Activated CD4-positive, alpha-beta memory T cell treated with anti-CD3 and anti-CD28 coated beads, Interleukin-2, amount 10 ng/mL, durations not matched to agents 7 days and 5 days (primary cell): ENCODE measurements around the gene MRTFA. TPM values are rescaled to one million over a fixed set of nuclear protein-coding genes. Genes with fewer than 3 reads are reported as not detected.

Experiments
- CTCF ChIA-PET: fragments of 350-600 bp; sonication (Branson Sonifier 250); formaldehyde crosslinking; loops from one replicate; lab custom pipeline; 2021; ENCODE audit warnings: antibody characterized with exemption, inconsistent platforms; lab: Charles Lee
- POLR2A ChIA-PET: fragments of 350-600 bp; sonication (Branson Sonifier 250); formaldehyde crosslinking; loops from one replicate; lab custom pipeline; 2021; ENCODE audit warnings: antibody characterized with exemption; lab: Charles Lee
- DNase-seq: peaks from one replicate; pipeline ENCODE4 v3.0.0-alpha.2; 2020
- H3K27ac Mint-ChIP-seq: one replicate; pipeline ENCODE4 v1.8.0; 2021; ENCODE audit warnings: mild to moderate bottlenecking, mixed read lengths
- H3K27me3 Mint-ChIP-seq: one replicate; pipeline ENCODE4 v1.8.0; 2021; ENCODE audit warnings: mixed read lengths
- H3K36me3 Mint-ChIP-seq: one replicate; pipeline ENCODE4 v1.8.0; 2021; ENCODE audit warnings: low read depth, mixed read lengths
- H3K4me1 Mint-ChIP-seq: one replicate; pipeline ENCODE4 v1.8.0; 2021; ENCODE audit warnings: mixed read lengths
- H3K4me3 Mint-ChIP-seq: one replicate; pipeline ENCODE4 v1.8.0; 2021; ENCODE audit warnings: mild to moderate bottlenecking, mixed read lengths
- H3K9me3 Mint-ChIP-seq: one replicate; pipeline ENCODE4 v1.8.0; 2021; ENCODE audit warnings: mixed read lengths
- total RNA-seq, 2 experiments: library from RNA; stranded (reverse); gene quantifications; one replicate each; pipeline ENCODE4 v1.2.3, GENCODE V29; 2021

Gene MRTFA
- total RNA-seq, 2 experiments from 2014 or later = 58.5 to 61.5 TPM

DNA sequence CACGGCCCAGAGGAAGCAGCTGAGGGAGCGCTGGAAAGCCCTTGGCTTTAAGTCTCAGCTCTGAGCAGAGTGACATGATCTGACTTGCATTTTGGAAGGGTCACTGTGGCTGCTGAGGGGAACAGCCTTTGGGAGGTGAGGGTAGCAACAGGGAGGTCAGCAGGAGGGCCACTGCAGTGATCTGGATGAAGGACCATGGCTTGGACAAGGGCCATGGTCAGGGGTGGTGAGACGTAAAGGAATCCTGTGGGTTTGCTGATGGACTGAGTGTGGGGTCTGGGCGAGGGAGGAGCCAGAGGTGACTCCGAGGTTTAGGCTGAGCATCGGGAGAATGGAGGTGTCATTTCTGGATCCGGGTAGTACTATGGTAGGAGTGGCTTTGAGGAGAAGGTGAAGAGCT is 232.9 kb downstream of the MRTFA start:
- Mint-ChIP-seq H3K36me3 (peaks cover 44% of the 10 kb centered on the region), H3K4me3 (no peak overlapping the region), H3K27ac (no peak overlapping the region), H3K4me1 (peaks cover 50% of the 10 kb centered on the region), H3K9me3 (no peaks in the 10 kb centered on the region), H3K27me3 (no peaks in the 10 kb centered on the region)
- DNase-seq = no peak
- ChIA-PET POLR2A (no interaction called here), CTCF (no interaction called here)

DNA sequence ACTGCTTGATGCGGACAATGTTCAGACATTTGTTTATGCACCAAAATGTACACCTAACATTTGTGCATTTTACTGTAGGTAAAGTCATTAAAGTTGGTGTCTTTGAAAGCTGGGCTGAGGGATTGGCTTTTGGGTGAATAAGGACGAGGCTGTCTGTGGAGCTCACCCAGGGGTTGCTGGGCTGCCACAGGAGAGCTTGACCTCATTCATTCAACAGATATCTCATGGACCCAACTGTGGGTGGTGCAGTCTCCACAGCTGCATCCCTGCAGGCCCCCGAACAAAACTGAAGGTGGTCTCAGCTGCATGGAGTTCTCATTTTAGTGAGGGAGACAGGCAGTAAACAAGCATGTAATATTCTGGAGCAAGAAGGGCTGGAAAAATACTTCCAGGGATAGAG is 233.4 kb downstream of the MRTFA start:
- Mint-ChIP-seq H3K4me1 (peaks cover 51% of the 10 kb centered on the region), H3K27me3 (no peaks in the 10 kb centered on the region), H3K4me3 (no peak overlapping the region), H3K9me3 (no peaks in the 10 kb centered on the region), H3K36me3 (peaks cover 44% of the 10 kb centered on the region), H3K27ac (peak overlapping the region; percentile 51)
- DNase-seq = no peak
- POLR2A ChIA-PET = no interaction called here
- CTCF ChIA-PET = no interaction called here

GRCh38 chr22:40401981-40402406 is 234.5 kb downstream of the MRTFA start:
- Mint-ChIP-seq H3K27ac (peak overlapping the region; percentile 90), H3K4me1 (peaks cover 55% of the 10 kb centered on the region), H3K27me3 (no peaks in the 10 kb centered on the region), H3K4me3 (peak overlapping the region; percentile 56), H3K9me3 (no peaks in the 10 kb centered on the region), H3K36me3 (peaks cover 44% of the 10 kb centered on the region)
- ChIA-PET CTCF (no interaction called here), POLR2A (interaction anchor here (1.0 to 2.1 kb wide), 2 partner anchors 10 to 32 kb away, joined by 4 to 5 read pairs; partner anchors contain the start of gene SGSM3)
- no peak for DNase-seq

GRCh38 chr22:40401532-40401931 is 235.0 kb downstream of the MRTFA start:
- peak; percentile 72 for DNase-seq
- Mint-ChIP-seq H3K27ac (peak overlapping the region; percentile 90), H3K27me3 (no peaks in the 10 kb centered on the region), H3K9me3 (no peaks in the 10 kb centered on the region), H3K36me3 (peaks cover 41% of the 10 kb centered on the region), H3K4me1 (peaks cover 55% of the 10 kb centered on the region), H3K4me3 (peak overlapping the region; percentile 56)
- POLR2A ChIA-PET = interaction anchor here (1.0 to 2.8 kb wide), 3 partner anchors 9 to 31 kb away, joined by 4 to 14 read pairs (median 5); partner anchors contain the start of gene SGSM3
- CTCF ChIA-PET = interaction anchor here (0.9 kb wide), 1 partner anchor 35 kb away, joined by 3 read pairs; no protein-coding TSS in a partner anchor

DNA sequence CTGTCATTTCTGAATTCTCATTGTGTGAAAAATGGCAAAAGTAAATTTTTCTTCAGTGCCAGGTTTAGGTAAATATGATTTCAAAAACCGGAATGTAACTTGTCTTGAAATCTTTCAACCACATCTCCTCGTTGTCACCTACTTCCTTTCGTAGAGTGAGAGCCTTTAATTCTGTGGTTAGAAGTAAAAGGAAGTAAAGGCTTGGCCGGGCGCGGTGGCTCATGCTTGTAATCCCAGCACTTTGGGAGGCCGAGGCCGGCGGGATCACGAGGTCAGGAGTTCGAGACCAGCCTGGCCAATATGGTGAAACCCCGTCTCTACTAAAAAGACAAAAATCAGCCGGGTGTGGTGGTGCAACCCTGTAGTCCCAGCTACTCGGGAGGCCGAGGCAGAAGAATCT is 236.4 kb downstream of the MRTFA start:
- CTCF ChIA-PET = interaction anchor here (1.6 to 1.9 kb wide), 2 partner anchors 15 to 17 kb away, joined by 3 to 11 read pairs; no protein-coding TSS in a partner anchor
- Mint-ChIP-seq H3K36me3 (peaks cover 44% of the 10 kb centered on the region), H3K27ac (peak overlapping the region; percentile 90), H3K9me3 (no peaks in the 10 kb centered on the region), H3K27me3 (no peaks in the 10 kb centered on the region), H3K4me1 (peaks cover 58% of the 10 kb centered on the region), H3K4me3 (peak overlapping the region; percentile 37)
- POLR2A ChIA-PET = interaction anchor here (1.1 to 2.8 kb wide), 5 partner anchors 8 to 551 kb away, joined by 3 to 14 read pairs (median 4); partner anchors contain the start of gene RBX1
- peak; percentile 76 for DNase-seq

DNA sequence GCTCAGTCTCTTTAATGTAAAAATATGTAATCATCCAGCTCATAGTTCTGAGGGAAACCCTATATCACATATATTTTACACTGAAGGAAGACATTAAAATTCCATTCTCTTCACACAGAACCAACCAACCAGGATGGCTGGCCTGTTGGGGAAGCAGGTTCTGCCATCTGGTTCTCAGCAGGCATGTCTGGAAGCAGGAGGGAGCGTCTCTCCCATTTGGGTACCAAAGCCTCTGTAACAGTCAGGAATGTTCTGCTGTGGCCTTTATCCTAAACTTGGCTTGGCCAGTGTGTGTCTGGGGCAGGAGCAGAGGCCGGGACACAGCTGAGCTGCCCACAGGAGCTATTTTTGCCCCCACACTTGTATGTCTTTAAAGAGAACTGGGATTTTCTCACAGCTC is 236.9 kb downstream of the MRTFA start:
- CTCF ChIA-PET = interaction anchor here (0.6 to 1.9 kb wide), 4 partner anchors 15 to 1063 kb away, joined by 3 to 11 read pairs (median 3); no protein-coding TSS in a partner anchor
- POLR2A ChIA-PET = interaction anchor here (0.7 to 2.8 kb wide), 9 partner anchors 9 to 552 kb away, joined by 3 to 14 read pairs (median 3); partner anchors contain the start of genes MRTFA, RBX1 and SGSM3
- Mint-ChIP-seq H3K4me1 (peaks cover 58% of the 10 kb centered on the region), H3K27me3 (no peaks in the 10 kb centered on the region), H3K9me3 (no peaks in the 10 kb centered on the region), H3K4me3 (no peak overlapping the region), H3K27ac (peak overlapping the region; percentile 90), H3K36me3 (peaks cover 41% of the 10 kb centered on the region)
- DNase-seq = no peak

GRCh38 chr22:40397396-40397795 is 239.1 kb downstream of the MRTFA start:
- ChIA-PET POLR2A (interaction anchor here (0.7 to 1.5 kb wide), 2 partner anchors 12 to 201 kb away, joined by 3 to 5 read pairs; no protein-coding TSS in a partner anchor), CTCF (interaction anchor here (0.7 to 1.1 kb wide), 2 partner anchors 49 to 146 kb away, joined by 3 to 5 read pairs; no protein-coding TSS in a partner anchor)
- peak overlapping the region; percentile 36 for H3K27ac Mint-ChIP-seq
- no peaks in the 10 kb centered on the region for H3K9me3 Mint-ChIP-seq
- peaks cover 44% of the 10 kb centered on the region for H3K4me1 Mint-ChIP-seq
- no peaks in the 10 kb centered on the region for H3K27me3 Mint-ChIP-seq
- no peak overlapping the region for H3K4me3 Mint-ChIP-seq
- DNase-seq = no peak
- H3K36me3 Mint-ChIP-seq = peaks cover 22% of the 10 kb centered on the region

GRCh38 chr22:40396882-40397281 is 239.6 kb downstream of the MRTFA start:
- ChIA-PET CTCF (interaction anchor here (1.1 kb wide), 1 partner anchor 49 kb away, joined by 3 read pairs; no protein-coding TSS in a partner anchor), POLR2A (no interaction called here)
- Mint-ChIP-seq H3K36me3 (peaks cover 17% of the 10 kb centered on the region), H3K4me1 (peaks cover 39% of the 10 kb centered on the region), H3K27me3 (no peaks in the 10 kb centered on the region), H3K4me3 (no peak overlapping the region), H3K9me3 (no peaks in the 10 kb centered on the region), H3K27ac (no peak overlapping the region)
- no peak for DNase-seq

DNA sequence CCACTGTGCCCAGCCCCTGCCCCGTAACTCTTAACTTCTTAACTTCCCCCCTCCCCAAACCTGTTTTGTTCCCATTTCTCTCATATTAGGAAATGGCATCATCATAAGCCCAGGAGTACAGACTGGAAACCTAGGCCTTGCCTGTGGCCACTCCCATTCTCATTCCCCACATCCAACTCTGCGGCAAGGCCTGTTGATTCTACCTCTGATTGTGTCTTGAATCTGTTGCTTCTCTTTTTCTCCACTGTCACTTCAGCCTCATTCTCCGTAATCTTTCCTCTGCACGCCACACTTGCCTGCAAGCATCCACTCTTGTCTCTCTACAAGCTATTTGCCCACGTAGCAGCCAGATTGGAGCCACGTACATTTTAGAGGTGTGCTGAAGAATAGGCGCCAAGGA is 240.9 kb downstream of the MRTFA start:
- DNase-seq = no peak
- Mint-ChIP-seq H3K4me1 (peaks cover 28% of the 10 kb centered on the region), H3K36me3 (peaks cover 11% of the 10 kb centered on the region), H3K9me3 (no peaks in the 10 kb centered on the region), H3K4me3 (no peak overlapping the region), H3K27ac (no peak overlapping the region), H3K27me3 (no peaks in the 10 kb centered on the region)
- ChIA-PET POLR2A (no interaction called here), CTCF (no interaction called here)

DNA sequence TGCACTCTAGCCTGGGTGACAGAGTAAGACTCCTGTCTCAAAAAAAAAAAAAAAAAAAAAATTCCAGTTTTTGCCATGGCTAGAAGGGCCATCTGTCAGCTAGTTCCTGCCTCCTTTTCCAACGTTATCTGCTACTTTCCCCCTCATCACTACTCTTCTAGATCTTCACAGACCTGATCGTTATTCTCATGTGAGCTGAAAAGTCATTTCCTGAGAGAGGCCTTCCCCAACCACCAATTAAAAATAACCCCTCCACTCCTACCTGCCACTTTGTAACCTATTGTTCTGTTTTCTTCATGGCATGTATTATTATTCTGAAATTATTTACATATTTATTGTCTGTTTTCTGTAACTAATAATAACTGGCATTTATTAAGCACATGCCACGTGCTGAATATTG is 241.9 kb downstream of the MRTFA start:
- ChIA-PET POLR2A (no interaction called here), CTCF (no interaction called here)
- Mint-ChIP-seq H3K9me3 (no peaks in the 10 kb centered on the region), H3K27me3 (no peaks in the 10 kb centered on the region), H3K4me3 (no peak overlapping the region), H3K36me3 (peaks cover 11% of the 10 kb centered on the region), H3K4me1 (peaks cover 19% of the 10 kb centered on the region), H3K27ac (no peak overlapping the region)
- no peak for DNase-seq

- POLR2A ChIA-PET = interaction anchor here (2.2 kb wide), 1 partner anchor 8 kb away, joined by 5 read pairs; no protein-coding TSS in a partner anchor
Observed at GRCh38 chr22:40392618-40393017, 243.9 kb downstream of the MRTFA start.

GRCh38 chr22:40391417-40391816 is 245.1 kb downstream of the MRTFA start:
- CTCF ChIA-PET = interaction anchor here (1.1 to 1.2 kb wide), 3 partner anchors 9 to 45 kb away, joined by 3 to 4 read pairs (median 4); no protein-coding TSS in a partner anchor

More at GRCh38 chr22:40392618-40393017, 243.9 kb downstream of the MRTFA start:
- Mint-ChIP-seq H3K27me3 (no peaks in the 10 kb centered on the region), H3K4me1 (peaks cover 10% of the 10 kb centered on the region), H3K4me3 (no peak overlapping the region), H3K36me3 (peaks cover 10% of the 10 kb centered on the region), H3K27ac (no peak overlapping the region), H3K9me3 (no peaks in the 10 kb centered on the region)
- CTCF ChIA-PET = interaction anchor here (0.8 to 1.2 kb wide), 2 partner anchors 44 to 46 kb away, joined by 3 read pairs; no protein-coding TSS in a partner anchor
- no peak for DNase-seq

DNA sequence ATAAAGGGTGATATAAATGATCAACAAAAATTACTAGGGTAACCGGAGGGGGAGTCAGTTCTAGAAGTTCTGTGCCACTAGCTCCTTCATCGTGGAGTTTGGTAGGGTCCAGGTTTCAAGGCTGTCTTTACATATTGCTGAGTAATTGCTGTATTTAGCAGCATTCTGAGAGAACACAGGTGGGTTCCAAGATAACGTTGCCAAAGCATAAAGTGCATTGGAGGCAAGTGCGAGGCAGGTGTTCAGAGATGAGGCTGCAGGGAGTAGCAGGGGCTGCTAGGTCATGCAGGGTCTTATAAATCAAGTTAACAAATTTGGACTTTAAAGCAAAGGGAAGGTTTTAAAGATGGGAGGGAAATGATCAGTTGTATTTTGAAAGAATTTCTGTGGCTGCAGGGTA is 248.3 kb downstream of the MRTFA start:
- Mint-ChIP-seq H3K27me3 (no peaks in the 10 kb centered on the region), H3K9me3 (no peaks in the 10 kb centered on the region), H3K4me3 (no peak overlapping the region), H3K4me1 (peaks cover 25% of the 10 kb centered on the region), H3K36me3 (peaks cover 3% of the 10 kb centered on the region), H3K27ac (no peak overlapping the region)
- POLR2A ChIA-PET = interaction anchor here (1.3 kb wide), 1 partner anchor 11 kb away, joined by 5 read pairs; no protein-coding TSS in a partner anchor
- CTCF ChIA-PET = no interaction called here
- DNase-seq = no peak

More at GRCh38 chr22:40391417-40391816, 245.1 kb downstream of the MRTFA start:
- POLR2A ChIA-PET = interaction anchor here (1.2 to 2.2 kb wide), 2 partner anchors 10 to 21 kb away, joined by 4 to 5 read pairs; partner anchors contain the start of gene SGSM3
- Mint-ChIP-seq H3K9me3 (no peaks in the 10 kb centered on the region), H3K27me3 (no peaks in the 10 kb centered on the region), H3K4me1 (peaks cover 8% of the 10 kb centered on the region), H3K27ac (no peak overlapping the region), H3K36me3 (peaks cover 6% of the 10 kb centered on the region), H3K4me3 (no peak overlapping the region)
- DNase-seq = no peak
